HG03280 (cell line): ENCODE measurements around the gene TJAP1.
A peak's percentile ranks its signal among the peaks of the same experiment; 100 is the strongest.

Experiments used
- ATAC-seq: cut with Tn5 transposase; IDR thresholded peaks from one replicate; pipeline ENCODE4 v1.9.1; 2021; ENCODE audit warnings: mild to moderate bottlenecking, moderate library complexity; ENCODE audit not compliant: unreplicated experiment

The TJAP1 gene

DNA sequence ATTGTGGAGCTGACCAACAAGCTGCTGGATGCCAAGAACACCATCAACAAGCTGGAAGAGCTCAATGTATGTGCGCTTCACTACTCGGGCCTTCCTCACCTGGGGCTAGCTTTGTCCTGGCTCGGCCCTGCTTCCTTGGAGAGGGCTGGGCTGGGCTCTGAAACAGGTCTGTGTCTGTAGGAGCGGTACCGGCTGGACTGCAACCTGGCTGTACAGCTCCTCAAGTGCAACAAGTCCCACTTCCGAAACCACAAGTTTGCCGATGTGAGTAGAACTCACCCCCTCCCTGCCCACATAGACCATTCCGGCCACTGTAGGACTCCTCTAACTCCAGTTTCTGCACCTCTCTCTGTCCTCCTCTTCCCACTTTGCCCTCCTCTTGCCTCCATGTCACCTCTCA is 26.1 kb downstream of the TJAP1 start:
- ATAC-seq, result no peak

DNA sequence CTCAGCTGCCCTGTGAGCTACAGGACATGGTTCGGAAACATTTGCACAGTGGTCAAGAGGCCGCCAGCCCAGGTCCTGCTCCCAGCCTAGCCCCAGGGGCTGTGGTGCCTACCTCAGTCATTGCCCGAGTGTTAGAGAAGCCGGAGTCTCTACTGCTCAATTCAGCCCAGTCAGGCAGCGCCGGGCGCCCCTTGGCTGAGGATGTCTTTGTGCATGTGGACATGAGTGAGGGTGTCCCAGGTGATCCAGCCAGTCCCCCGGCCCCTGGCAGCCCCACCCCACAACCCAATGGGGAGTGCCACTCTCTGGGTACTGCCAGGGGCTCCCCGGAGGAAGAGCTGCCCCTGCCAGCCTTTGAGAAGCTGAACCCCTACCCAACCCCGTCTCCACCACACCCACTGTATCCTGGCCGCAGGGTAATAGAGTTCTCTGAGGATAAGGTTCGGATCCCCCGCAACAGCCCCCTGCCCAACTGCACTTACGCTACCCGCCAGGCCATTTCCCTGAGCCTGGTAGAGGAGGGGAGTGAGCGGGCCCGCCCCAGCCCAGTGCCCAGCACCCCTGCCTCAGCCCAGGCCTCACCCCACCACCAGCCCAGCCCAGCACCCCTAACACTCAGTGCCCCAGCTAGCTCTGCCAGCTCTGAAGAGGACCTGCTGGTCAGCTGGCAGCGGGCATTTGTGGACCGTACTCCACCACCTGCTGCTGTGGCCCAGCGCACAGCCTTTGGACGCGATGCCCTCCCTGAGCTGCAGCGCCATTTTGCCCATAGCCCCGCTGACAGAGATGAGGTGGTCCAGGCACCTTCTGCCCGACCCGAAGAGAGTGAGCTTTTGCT is 27.6 kb downstream of the TJAP1 start:
- ATAC-seq, result no peak

DNA sequence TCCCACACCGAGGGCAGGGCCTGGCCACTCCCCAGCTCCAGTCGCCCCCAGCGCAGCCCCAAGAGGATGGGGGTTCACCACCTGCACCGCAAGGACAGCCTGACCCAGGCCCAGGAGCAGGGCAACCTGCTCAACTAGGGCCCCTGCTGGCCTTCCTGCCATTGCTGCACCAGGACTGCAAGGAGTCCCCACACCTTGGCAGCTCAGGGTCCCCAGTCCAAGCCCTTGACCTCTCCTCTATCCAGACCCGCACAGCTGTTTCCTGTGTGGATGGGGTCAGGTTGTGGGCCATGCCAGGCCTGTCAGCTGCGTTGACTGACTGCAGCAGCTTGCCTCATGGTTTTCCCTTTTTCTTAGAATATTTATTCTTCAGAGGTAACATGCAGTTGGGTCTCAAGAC is 28.3 kb downstream of the TJAP1 start:
- no peak for ATAC-seq

DNA sequence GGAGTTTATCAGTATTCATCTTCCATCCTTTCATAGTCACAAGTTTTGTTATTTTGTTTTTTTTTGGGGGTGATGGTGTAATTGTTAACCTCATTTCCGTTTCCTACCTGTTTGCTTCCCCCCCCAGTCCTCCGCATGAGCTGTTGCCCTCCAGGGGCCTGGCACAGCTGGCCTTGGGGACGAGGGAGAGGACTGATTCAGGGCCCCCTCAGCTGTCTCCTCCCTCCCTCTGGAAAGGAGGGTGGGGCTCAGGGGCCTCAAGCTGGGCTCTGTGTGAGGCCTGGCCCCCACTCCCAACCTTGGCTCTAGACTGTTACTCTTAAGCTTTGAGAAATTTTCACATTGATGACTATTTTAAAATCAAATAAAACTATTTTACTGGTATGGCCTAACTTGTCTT is 28.8 kb downstream of the TJAP1 start:
- ATAC-seq, result no peak

DNA sequence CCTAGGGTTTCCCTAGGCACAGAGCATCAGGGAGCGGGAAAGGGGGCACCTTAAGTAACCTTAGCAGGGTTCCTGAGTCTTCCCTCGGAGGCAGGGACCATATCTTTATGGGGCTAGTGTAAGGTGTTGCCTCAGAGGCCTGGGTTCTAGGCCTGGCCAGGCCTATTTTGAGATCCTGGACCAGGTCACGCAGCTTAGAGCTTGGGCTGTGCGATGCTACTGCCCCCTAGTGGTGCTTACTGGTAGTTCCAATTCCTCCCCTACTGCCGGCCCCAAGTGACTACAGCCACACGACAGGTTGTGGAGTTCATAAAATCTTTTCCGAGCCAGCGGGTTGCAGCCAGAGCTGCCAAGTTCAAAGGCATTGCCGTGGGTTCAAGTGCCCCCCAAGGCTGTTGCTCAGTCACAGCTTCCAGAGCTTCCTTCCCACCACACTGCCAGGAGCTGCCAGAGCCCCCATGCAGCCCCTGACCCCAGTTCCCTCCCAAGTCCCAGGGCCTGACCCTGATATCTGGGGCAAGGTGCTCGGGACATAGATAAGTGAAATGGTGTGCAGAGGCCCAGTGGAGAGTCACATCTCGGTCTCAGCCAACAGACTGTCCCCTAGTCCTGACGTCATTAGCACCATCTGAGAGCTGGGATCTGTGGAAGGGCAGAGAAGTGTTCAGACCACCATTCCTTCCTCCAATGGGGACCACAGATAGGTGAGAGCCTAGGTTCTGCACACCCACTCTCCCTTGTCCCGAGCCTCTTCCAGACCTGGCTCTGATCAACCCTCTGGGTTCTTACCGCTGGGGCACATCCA is 29.5 kb downstream of the TJAP1 start:
- ATAC-seq, result peak; percentile 48

DNA sequence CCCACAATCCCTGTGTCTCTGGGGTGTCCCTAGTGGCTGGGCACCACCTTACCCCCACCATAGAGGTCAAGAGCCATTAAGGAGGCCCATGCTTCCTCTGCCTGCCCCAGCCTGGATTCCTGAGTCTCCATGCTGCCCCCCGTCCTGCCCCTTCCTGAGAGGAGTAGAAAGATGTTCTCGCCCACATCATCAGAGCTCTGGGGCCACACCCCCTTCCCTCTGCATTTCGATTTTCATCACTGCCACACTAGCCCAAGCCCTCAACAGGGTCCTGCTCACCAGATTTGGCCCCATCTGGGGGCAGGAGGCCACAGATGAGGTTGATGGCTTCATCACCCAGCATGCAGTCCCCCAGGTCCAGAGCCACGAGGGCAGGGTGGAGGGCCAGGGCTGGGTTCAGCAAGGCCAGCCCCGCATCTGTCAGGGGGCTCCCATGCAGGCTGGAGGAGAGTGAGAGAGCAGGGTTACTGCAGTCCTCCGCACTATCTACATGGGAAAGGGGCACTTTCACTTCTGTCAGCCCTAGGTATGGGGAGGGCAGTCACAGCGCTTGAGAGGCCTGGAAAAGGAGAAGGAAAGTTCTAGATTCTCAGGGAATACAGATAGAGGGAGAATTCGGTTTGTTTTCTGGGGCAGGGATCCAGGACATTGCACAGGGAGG is 31.2 kb downstream of the TJAP1 start:
- ATAC-seq, result no peak

DNA sequence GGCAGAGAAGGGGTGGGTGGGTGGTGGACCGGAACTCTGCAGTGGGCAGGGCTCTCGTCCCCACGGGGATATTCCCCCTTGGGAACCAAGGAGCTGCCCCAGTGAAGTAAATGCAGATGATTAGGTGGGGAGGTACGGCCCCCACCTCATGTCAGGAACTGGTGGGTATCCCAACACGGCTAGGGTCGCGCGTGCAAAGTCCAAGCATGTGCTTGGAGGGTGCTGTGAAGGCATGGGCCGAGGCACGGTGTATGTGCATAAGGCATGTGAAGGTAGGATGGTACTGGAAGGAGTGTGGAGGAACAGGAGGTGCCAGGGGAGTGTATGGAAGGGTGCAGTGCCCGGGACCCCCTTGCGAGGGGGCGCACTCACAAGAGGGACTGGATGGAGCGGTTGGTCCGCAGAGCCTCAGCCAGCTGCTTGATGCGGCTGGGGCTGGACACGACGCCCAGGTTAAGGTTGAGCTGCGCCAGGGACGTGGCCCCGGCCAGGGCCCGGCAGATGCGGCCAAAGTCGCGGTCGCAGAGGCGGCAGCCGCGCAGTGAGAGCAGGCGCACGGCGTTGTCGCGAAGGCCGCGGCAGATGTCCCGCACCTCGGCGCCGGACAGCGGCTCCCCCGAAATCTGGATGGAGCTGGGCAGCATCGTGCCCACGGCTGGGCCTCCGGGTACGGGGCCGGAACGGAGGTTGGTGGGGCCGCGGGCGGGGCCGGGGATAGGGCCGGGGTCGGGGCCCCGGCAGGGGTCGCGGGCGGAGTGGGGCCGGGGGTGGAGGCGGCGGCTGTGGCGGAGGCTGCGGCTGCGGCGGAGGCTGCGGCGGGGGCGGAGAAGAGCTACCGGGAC is 32.0 kb downstream of the TJAP1 start:
- peak; percentile 7 for ATAC-seq

DNA sequence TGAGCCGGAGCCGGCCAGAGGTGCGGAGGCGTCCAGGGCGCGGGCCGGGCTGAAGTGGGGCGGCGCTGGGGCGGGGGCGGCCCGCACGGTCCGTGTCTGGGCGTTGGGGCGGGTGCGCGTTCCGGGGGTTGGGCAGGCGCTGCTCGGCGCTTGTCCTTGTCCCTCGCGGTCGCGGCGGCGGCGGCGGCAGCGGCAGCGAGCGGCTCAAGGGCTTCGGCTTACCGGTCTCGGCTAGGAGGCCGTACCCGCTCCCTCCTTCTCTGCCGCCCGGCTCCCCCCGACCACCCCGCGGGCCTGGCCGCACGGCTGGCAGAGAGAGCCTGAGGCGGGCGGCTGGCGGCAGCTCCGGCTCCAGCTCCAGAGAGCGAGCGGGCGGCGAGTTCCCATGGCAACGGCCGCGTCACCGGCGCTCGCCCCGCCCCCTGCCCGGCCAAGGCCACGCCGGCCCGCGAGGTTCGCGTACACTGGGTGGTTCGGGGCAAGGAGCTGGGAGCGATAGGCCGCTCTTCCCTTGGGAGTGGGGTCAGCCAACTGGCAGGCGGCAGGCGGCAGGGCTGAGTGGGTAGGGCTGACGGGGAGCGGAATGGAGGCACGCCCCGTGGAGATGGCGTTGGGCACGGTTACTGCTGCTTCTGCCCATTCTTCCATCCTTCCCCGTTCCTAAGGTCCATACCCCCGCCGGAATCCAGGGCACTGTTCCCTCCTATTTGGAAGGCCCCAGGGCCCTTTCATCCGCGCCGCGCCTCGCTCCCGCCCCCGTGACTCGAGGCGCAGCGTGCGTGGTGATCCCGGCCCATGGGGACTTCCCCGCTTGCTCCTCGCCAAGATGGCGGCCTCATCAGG is 32.8 kb downstream of the TJAP1 start, which contains the start of gene LRRC73:
Gene LRRC73, minus strand, starts transcription at position 363 of the 843 bp plus-strand sequence. CDS start 561 bp downstream, outside the sequence.
- ATAC-seq, result peak; percentile 67

DNA sequence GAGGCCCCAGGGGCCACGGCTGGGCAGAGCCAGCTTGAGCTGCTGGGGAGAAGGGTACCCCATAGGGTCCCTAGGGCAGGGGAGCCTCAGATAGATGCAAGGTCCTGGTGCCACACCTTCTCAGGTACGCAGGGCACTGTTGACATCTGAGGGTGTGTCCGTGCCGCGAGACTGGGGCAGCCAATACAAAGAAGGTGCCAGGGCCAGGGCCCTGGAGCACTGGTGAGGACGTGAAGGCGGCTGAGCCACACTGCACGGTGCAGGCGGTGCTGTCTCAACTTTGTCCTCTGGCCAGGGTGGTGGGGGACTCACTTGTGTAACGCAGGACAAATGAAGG is 33.4 kb downstream of the TJAP1 start:
- no peak for ATAC-seq

DNA sequence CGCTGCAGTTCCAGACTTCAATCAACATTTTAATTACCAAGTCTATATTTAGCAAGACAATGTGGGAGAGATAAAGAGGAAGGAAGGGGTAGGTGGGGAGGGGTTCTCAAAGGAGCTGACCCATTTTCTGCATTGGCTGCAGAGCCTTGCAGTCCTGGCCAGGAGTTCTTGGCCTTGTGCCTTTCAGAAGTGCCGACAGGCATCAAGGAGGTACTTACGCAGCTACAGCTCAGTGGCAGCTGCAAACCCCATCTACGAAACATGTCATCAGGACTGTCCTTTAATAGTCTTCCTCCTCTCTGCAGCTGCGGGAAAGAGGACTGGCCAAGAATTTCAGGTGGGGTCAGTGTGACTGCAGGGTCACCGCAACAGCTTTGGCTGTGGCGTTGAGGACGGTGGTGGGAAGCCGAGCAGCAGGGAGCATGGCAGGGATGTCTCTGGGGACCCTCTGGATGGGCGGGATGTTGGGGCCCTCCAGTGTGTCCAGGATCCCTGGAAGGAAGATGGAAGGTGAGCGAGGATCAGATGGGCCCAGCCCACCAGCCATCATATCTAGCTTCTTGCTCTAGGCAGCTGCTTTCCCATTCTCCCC is 34.5 kb downstream of the TJAP1 start:
- no peak for ATAC-seq

DNA sequence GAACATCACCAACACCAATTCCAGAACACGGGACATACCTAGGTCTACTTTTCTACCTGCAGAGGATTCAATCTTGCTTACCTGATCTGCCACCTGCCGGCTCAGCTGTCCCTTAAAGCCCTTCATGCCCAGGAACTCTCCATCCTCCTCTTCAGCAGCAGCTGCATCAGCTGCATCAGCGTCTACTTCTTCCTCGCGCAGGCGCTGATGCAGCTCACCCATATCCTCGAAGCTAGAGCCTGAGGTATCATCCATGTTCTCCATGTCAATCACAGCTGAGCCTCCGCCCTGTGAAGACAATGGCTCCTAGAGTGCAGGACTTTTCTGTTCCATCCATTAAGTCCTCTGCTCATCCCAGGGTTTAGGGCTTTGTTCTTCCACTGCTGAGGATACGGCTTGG is 38.4 kb downstream of the TJAP1 start:
- ATAC-seq, result no peak

DNA sequence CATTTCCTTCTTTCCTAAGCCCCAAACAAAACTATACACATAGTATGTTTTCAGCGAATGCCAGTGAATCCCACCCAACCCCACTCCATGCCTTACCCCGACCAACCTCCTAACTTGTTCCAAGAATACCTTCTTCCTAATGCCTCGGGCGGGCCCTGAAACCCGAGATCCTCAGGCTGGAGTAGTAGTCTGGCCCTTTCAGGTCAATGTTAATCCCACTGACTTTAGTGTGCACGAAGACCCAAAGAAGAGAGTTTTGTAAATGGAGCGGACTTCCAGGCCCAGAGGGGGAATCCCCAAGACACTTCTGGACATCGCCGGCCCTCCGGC is 39.0 kb downstream of the TJAP1 start:
- ATAC-seq, result no peak

DNA sequence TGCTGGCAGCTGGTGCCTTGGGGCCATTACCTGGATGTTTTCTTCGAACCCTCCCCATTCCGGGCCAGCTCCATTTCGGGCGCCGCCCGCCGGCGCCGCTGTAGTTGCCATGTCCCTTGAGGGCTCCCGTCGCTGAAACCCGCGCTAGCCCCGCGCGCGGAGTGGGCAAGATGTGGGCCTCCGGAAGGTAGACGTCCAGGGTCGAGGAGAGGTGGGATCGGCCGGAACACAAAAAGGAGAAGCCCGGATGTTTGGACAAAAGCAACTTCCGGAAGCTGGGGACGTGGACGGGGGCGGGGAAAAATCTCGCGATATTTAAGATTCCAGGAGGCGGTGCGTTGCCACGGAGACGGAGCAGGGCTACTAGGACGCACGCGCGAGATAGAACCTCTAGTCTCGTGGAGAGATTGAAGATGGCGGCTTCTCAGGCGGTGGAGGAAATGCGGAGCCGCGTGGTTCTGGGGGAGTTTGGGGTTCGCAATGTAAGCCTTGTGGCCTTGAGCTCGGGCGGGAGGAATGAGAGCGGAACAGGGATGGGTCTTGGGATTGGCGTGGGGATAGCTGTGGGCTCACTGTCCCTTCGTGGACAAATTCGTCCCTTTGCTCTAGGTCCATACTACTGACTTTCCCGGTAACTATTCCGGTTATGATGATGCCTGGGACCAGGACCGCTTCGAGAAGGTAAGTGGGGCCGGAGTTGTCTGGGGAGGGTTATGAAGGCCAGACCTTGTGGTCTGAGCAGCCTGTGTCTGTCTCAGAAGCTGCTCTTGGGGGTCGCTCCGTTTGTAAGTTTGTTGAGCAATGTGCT is 39.5 kb downstream of the TJAP1 start, which contains the start of the genes POLR1C and YIPF3:
Gene POLR1C, plus strand, starts transcription at position 393 of the 808 bp plus-strand sequence. Its CDS starts 21 bp downstream, at position 414.
Gene YIPF3, minus strand, starts transcription at position 230 of the 808 bp plus-strand sequence. Its CDS starts 119 bp downstream, at position 111.
- peak; percentile 89 for ATAC-seq

DNA sequence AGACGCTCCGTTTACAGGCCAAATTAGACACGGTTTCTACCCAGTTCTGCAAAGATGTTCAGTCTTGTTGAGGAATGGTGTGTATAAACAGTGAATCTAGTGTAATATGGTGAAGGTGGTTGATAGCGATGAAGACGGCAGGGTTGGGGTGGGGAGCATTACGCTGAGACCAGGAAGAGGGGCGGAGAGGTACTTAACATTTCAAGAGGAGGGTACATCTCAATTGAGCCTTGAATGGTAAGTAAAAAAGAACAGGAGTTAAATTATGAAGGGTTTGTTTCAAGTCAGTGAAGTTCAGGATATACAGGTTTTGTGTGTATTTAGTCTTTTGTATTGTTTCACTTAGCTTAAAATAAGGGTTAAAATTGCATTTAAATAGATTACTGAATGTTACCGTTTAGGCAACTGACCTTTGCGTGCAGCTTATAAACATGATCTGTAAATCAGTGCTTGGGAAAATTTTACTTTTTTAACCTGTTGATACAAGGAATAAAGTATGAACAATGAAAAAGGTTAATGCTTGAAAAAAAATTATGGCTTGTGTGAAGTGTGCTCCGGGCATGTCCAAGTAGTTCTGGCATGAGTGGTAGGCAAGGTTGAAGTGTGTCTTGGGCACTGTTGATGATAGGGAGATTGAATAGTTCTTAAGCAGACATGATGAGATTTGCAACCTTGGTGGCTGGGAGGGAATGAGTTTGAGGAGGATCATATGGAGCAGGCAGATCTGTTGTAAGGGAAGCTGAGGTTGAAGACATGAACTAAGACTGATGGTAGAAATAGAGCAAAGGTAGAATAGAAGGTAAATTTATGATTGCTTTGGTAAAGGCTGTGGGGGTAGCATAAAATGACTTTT is 40.4 kb downstream of the TJAP1 start:
- ATAC-seq, result no peak

DNA sequence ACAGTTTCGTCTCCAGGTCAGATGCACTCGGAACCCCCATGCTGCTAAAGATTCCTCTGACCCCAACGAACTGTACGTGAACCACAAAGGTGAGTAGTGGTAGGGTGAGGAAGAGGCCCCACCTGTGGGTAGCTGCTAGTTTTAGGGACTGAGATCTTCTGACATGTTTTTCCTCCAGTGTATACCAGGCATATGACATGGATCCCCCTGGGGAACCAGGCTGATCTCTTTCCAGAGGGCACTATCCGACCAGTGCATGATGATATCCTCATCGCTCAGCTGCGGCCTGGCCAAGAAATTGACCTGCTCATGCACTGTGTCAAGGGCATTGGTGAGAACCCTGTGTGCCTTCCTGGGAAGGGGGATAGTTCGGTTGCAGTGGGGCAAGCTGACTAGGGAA is 42.7 kb downstream of the TJAP1 start:
- no peak for ATAC-seq

DNA sequence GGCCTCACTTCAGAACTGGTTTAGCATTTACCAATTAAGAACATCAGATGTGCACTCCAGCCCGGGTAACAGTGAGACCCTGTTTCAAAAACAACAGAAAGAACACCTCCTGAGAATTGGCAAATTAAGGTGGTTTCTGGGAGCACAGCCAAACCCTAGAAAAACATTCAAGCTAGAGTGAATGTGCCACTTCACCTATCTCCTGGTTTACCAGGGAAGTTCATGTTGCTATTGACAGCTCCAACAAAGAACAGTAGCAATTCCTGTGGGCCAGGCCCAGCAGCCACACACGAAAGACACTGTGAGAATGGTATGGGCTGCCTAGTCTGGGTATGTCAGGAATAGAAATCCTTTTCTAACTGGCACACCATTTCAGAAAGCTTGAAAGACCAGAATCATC is 44.5 kb downstream of the TJAP1 start:
- ATAC-seq, result no peak

DNA sequence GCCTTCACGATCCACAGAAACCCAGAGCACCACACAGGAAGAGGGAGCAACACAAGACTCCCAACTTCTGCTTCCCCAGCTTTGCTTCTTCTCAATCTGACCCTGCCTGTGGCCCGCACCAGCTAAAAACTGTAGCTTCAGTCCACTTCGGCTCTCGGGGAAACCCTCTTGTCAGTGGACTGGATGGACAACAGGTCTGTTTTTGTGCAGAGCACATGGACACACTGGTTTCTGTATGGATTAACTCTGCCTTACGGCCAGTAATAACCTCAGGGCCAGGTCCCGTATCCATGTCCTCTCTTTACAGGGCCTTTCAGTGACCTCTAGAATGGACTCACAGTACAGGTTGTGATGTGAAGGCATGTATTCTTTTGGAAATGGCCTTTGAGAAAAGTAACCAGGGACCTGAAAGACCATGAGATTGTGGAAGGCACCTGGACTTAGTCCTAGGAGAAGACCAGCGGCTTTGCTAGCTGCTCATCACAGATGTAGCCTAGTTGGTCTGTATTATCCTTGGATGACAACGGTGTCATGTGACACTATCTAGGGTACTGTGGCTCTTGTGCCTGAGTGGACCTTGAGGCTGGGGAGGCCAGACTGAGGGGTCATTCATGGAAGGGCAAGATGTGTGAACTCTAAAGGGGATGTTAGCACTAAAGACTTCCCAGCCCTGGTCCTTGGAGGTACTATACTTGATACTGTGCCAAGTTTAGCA is 45.3 kb downstream of the TJAP1 start:
- no peak for ATAC-seq
